Right atrium auricular region (tissue), 2 donors: ENCODE measurements around the gene PGM5. TPM values are rescaled to one million over a fixed set of nuclear protein-coding genes. Genes with fewer than 3 reads are reported as not detected.
A peak's percentile ranks its signal among the peaks of the same experiment; 100 is the strongest.

Experiments used
- DNase-seq: peaks from one replicate; pipeline ENCODE4 v3.0.0-alpha.2; 2019; ENCODE audit warnings: low spot score
- H3K27ac ChIP-seq, 2 donors: fragments of 200-600 bp; sonication (generic); 1 replicate in 1 of 2; 2 replicates in 1 of 2; pipeline ENCODE4 v1.5.1; 2016 to 2019
- H3K27me3 ChIP-seq, 2 donors: fragments of 200-600 bp; sonication (generic); one replicate each; pipeline versions ENCODE4 v1.5.1 to v1.6.0; 2017 to 2019
- H3K36me3 ChIP-seq: fragments of 200-600 bp; sonication (generic); one replicate; pipeline ENCODE4 v1.5.1; 2016
- H3K4me1 ChIP-seq, 2 donors: fragments of 200-600 bp; sonication (generic); one replicate each; pipeline versions ENCODE4 v1.5.1 to v1.6.0; 2017 to 2019
- H3K4me3 ChIP-seq, 2 donors: fragments of 200-600 bp; sonication (generic); 1 replicate in 1 of 2; 2 replicates in 1 of 2; pipeline ENCODE4 v1.5.1; 2017 to 2019; ENCODE audit warnings: mild to moderate bottlenecking in 1 of 2, moderate library complexity in 1 of 2
- H3K9me3 ChIP-seq, 2 donors: fragments of 200-600 bp; sonication (generic); one replicate each; pipeline ENCODE4 v1.5.1; 2019
- CTCF ChIP-seq, 2 donors: fragments of 200-600 bp; sonication (generic); IDR thresholded peaks; one replicate each; pipeline ENCODE4 v1.5.1; 2019; ENCODE audit warnings: antibody characterized with exemption in 2 of 2
- total RNA-seq, 2 donors: library from RNA; depleted of rRNA; stranded (reverse); fragments of >200 nt; gene quantifications; one replicate each; pipeline ENCODE4 v1.1.0, GENCODE V29; 2016

PGM5 gene
- total RNA-seq, 2 donors from 2014 or later = 274 to 281 TPM

DNA sequence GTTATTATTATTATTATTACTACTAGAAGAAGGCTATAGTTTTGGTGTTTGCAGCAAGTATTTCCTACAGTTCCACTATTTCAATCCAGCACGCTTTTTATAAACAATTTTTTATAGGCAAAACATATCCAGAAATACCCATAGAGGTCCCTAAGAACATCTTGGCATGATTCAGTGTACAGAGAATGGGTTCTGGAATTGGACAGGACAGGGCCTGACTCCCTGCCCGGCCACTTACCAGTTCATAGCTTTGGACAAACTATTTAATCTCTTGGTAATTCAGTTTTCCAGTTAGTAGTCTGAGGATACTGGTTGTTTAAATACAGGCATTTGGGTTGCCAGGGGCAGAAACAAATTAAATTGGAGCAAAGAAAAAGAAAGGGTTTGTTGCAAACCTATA is 91.2 kb downstream of the PGM5 start:
- peaks cover 0 to 40% of the 10 kb centered on the region in 2 donors for H3K4me1 ChIP-seq
- no peaks in the 10 kb centered on the region for H3K36me3 ChIP-seq
- TF ChIP-seq CTCF (IDR thresholded peaks at IDR 0.05) = no peak
- H3K9me3 ChIP-seq = no peaks in the 10 kb centered on the region
- H3K4me3 ChIP-seq = no peak overlapping the region
- DNase-seq = no peak
- H3K27me3 ChIP-seq = no peaks in the 10 kb centered on the region
- peak overlapping the region; percentile 29 to 54 for H3K27ac ChIP-seq

DNA sequence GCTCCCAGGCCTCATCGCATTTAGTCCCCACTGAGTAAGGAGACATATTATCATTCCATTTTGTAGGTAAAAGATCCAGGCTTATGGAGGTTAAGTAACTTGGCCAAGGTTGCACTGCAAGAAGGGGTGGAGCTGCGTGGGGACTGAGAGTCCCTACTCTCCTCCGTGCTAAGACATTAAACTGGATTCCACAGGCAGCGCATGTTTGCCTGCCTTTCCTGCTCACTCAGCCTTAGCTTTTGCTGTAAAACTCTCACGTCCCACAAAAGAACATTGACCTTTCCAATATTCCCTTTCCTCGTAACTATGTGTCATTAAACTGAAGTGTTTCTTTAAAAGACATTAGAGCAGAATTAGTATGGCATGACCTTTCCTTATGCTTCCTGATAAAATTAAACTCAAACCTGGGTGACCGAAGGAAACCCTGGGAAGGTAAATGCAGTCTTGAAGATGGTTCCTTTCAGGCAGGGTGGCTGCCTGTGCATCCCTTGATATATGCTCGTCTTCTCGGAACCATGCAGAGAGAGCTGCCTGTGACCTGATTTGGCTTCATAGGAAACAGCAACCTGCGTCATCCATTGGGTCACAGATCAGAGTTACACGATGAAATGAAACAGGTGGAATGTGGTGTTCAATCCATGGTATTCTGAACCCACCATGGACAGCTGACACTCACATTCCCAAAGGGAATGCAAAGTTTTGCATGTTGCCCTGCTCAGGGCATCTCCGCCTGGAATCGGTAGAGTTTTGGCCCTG is 98.3 kb downstream of the PGM5 start:
- no peaks in the 10 kb centered on the region for H3K27me3 ChIP-seq
- H3K36me3 ChIP-seq = no peaks in the 10 kb centered on the region
- H3K4me1 ChIP-seq = peaks cover 0 to 45% of the 10 kb centered on the region in 2 donors

GRCh38 chr9:68455451-68455850 is 99.0 kb downstream of the PGM5 start:
- Histone ChIP-seq H3K27ac (no peak overlapping the region), H3K27me3 (no peaks in the 10 kb centered on the region), H3K36me3 (no peaks in the 10 kb centered on the region), H3K4me3 (no peak overlapping the region), H3K9me3 (no peaks in the 10 kb centered on the region), H3K4me1 (peaks cover 0 to 45% of the 10 kb centered on the region in 2 donors)
- no peak for TF ChIP-seq CTCF (IDR thresholded peaks at IDR 0.05)
- DNase-seq = no peak

More for the DNA sequence above, 98.3 kb downstream of the PGM5 start:
- Histone ChIP-seq H3K27ac (peak overlapping the region; percentile 2 to 4), H3K9me3 (no peaks in the 10 kb centered on the region), H3K4me3 (no peak overlapping the region)
- no peak for TF ChIP-seq CTCF (IDR thresholded peaks at IDR 0.05)
- no peak for DNase-seq

- H3K4me1 ChIP-seq = peaks cover 0 to 48% of the 10 kb centered on the region in 2 donors
- H3K4me3 ChIP-seq = no peak overlapping the region
- no peaks in the 10 kb centered on the region for H3K27me3 ChIP-seq
- TF ChIP-seq CTCF (IDR thresholded peaks at IDR 0.05) = no peak
- H3K27ac ChIP-seq = peak overlapping the region in 1 of 2 donors; percentile 69
- no peak for DNase-seq
- no peaks in the 10 kb centered on the region for H3K36me3 ChIP-seq
- no peaks in the 10 kb centered on the region for H3K9me3 ChIP-seq
These were observed 101.4 kb downstream of the PGM5 start for GRCh38 chr9:68457803-68458202.

DNA sequence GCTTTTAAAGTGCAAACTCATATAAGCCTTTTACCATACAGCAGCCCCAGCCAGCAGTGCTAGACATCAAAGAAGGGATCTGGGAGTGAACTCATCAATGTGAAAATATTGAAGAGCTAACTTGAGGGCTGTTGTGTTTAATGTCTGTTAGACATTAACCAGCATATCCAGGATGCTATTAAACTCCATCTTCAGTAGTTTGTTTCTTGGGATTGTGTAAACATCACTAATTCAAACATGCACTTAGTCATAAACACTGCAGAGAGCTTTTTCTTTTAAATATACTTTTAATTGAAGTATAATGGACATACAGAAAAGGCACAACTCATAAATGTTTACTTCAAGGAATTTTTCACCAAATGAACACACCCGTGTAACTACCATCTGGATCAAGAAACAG is 102.5 kb downstream of the PGM5 start:
- H3K27ac ChIP-seq = no peak overlapping the region

More for the DNA sequence above, 102.5 kb downstream of the PGM5 start:
- Histone ChIP-seq H3K9me3 (no peaks in the 10 kb centered on the region), H3K4me3 (no peak overlapping the region), H3K36me3 (no peaks in the 10 kb centered on the region), H3K4me1 (peaks cover 0 to 49% of the 10 kb centered on the region in 2 donors), H3K27me3 (no peaks in the 10 kb centered on the region)
- TF ChIP-seq CTCF (IDR thresholded peaks at IDR 0.05) = no peak
- no peak for DNase-seq
